Upper lobe of left lung (tissue), 6 donors: Measurements from ENCODE around the gene STARD5. TPM values are rescaled to one million over a fixed set of nuclear protein-coding genes. Genes with fewer than 3 reads are reported as not detected.

Experiments
- ATAC-seq, 2 donors: fragments of 200-7000 bp; cut with Tn5 transposase; one replicate each; pipeline ENCODE4 v1.9.1; 2022; ENCODE audit warnings: mild to moderate bottlenecking in 2 of 2, moderate library complexity in 2 of 2; ENCODE audit not compliant: low FRiP score in 2 of 2
- DNase-seq, 2 donors: peaks; one replicate each; pipeline ENCODE4 v3.0.0-alpha.2; 2019 to 2020
- H3K27ac ChIP-seq, 4 donors: fragments of 200-600 bp; sonication (generic); one replicate each; pipeline ENCODE4 v1.5.1; 2016 to 2019
- H3K27me3 ChIP-seq, 4 donors: fragments of 200-600 bp; sonication (generic); one replicate each; pipeline ENCODE4 v1.5.1; 2017 to 2019
- H3K36me3 ChIP-seq, 4 donors: fragments of 200-600 bp; sonication (generic); one replicate each; pipeline ENCODE4 v1.5.1; 2016 to 2019
- H3K4me1 ChIP-seq, 4 donors: fragments of 200-600 bp; sonication (generic); one replicate each; pipeline ENCODE4 v1.5.1; 2018 to 2019
- H3K4me3 ChIP-seq, 4 donors: fragments of 200-600 bp; sonication (generic); one replicate each; pipeline ENCODE4 v1.5.1; 2017 to 2019; ENCODE audit warnings: mild to moderate bottlenecking in 2 of 4, moderate library complexity in 1 of 4
- H3K9me3 ChIP-seq, 4 donors: fragments of 200-600 bp; sonication (generic); one replicate each; pipeline ENCODE4 v1.5.1; 2018 to 2019
- CTCF ChIP-seq, 6 experiments: fragments of 450-650 bp in 4 of 6; fragments of 200-600 bp in 2 of 6; sonication (generic) in 2 of 6; IDR thresholded peaks; one replicate each; pipeline ENCODE4 v1.5.1; 2016 to 2019; ENCODE audit warnings: antibody characterized with exemption in 6 of 6
- EP300 ChIP-seq, 4 donors: sonication (generic); formaldehyde crosslinking; IDR thresholded peaks; one replicate each; pipeline ENCODE4 v1.5.1; 2017; ENCODE audit warnings: antibody characterized with exemption in 4 of 4, control low read depth in 2 of 4
- POLR2A ChIP-seq, 4 donors: fragments of 450-650 bp; IDR thresholded peaks; one replicate each; pipeline ENCODE4 v1.5.1; 2016 to 2017; ENCODE audit warnings: antibody characterized with exemption in 4 of 4, mild to moderate bottlenecking in 2 of 4
- POLR2AphosphoS5 ChIP-seq, 2 donors: sonication (generic); formaldehyde crosslinking; IDR thresholded peaks; one replicate each; pipeline ENCODE4 v1.5.1; 2017; ENCODE audit warnings: antibody characterized with exemption in 2 of 2
- WGBS, 2 donors: methylation state at CpG; one replicate each; pipeline ENCODE4 v1.1.5; 2017 to 2018; 5-methylcytosine and 5-hydroxymethylcytosine counted together
- total RNA-seq, 6 donors: library from RNA; depleted of rRNA in 4 of 6; stranded (reverse); fragments of >200 nt in 4 of 6; gene quantifications; one replicate each; pipeline versions ENCODE4 v1.1.0 to v1.2.1, GENCODE V29; 2016 to 2021
- donor health status: DM: no; HTN: no; CAD: no; lungs with moderate emphysema.
- donor health status: DM: no; HTN: yes; CAD: no; lungs with severe emphysema.

STARD5 gene
- total RNA-seq, 6 donors from 2014 or later = 3.0 to 8.3 (median 5.6) TPM

GRCh38 chr15:81263477-81263876 is 60.5 kb downstream of the STARD5 start:
- TF ChIP-seq CTCF (IDR thresholded peaks at IDR 0.05) = no peak
- TF ChIP-seq EP300 (IDR thresholded peaks at IDR 0.05) = no peak
- no peak for TF ChIP-seq POLR2AphosphoS5 (IDR thresholded peaks at IDR 0.05)
- TF ChIP-seq POLR2A (IDR thresholded peaks at IDR 0.05) = no peak

GRCh38 chr15:81261172-81261811 is 62.6 kb downstream of the STARD5 start:
- TF ChIP-seq POLR2A (IDR thresholded peaks at IDR 0.05) (no peak), CTCF (IDR thresholded peaks at IDR 0.05) (no peak), POLR2AphosphoS5 (IDR thresholded peaks at IDR 0.05) (no peak), EP300 (IDR thresholded peaks at IDR 0.05) (no peak)
- H3K36me3 ChIP-seq = no peaks in the 10 kb centered on the region
- DNase-seq (peak in 1 of 2 donors; percentile 24), ATAC-seq (no peak)
- no peaks in the 10 kb centered on the region for H3K9me3 ChIP-seq
- H3K27me3 ChIP-seq = no peaks in the 10 kb centered on the region
- H3K4me1 ChIP-seq = peaks cover 13 to 21% (median 15%) of the 10 kb centered on the region in 4 donors
- no peak overlapping the region for H3K27ac ChIP-seq
- WGBS, 2 donors = 79 to 89% methylated on average over 6 of the region's 6 CpGs
- H3K4me3 ChIP-seq = no peak overlapping the region

More at GRCh38 chr15:81263477-81263876, 60.5 kb downstream of the STARD5 start:
- ATAC-seq (no peak), DNase-seq (no peak)
- no peaks in the 10 kb centered on the region for H3K27me3 ChIP-seq
- 81 to 96% methylated on average over 4 of the region's 4 CpGs for WGBS, 2 donors
- H3K9me3 ChIP-seq = no peaks in the 10 kb centered on the region
- peaks cover 14 to 22% (median 17%) of the 10 kb centered on the region in 4 donors for H3K4me1 ChIP-seq
- H3K4me3 ChIP-seq = no peak overlapping the region
- H3K27ac ChIP-seq = no peak overlapping the region
- peaks cover 0 to 7% (median 1%) of the 10 kb centered on the region in 4 donors for H3K36me3 ChIP-seq

- Histone ChIP-seq H3K27me3 (no peaks in the 10 kb centered on the region), H3K4me1 (peaks cover 0 to 7% (median under 1%) of the 10 kb centered on the region in 4 donors), H3K4me3 (no peak overlapping the region), H3K27ac (no peak overlapping the region), H3K9me3 (no peaks in the 10 kb centered on the region), H3K36me3 (no peaks in the 10 kb centered on the region)
- TF ChIP-seq POLR2AphosphoS5 (IDR thresholded peaks at IDR 0.05) (no peak), POLR2A (IDR thresholded peaks at IDR 0.05) (no peak), EP300 (IDR thresholded peaks at IDR 0.05) (no peak), CTCF (IDR thresholded peaks at IDR 0.05) (no peak)
- no peak for ATAC-seq
- DNase-seq = no peak
- 67 to 76% methylated on average over 4 of the region's 4 CpGs for WGBS, 2 donors
Observed at GRCh38 chr15:81259760-81260298, 64.1 kb downstream of the STARD5 start.

Other genes starting within 250 kb of the STARD5 start
- gene CFAP161, start 189.9 kb downstream of the STARD5 start, total RNA-seq = 1 to 10 TPM; 1.2 to 9.0 (median 2.6) TPM
- gene IL16, start 127.3 kb downstream of the STARD5 start, total RNA-seq = 100 to 1,000 TPM in 1 of 6 donors, 10 to 100 TPM in 5; 18.9 to 102 (median 31.8) TPM
- gene TMC3, start 50.1 kb upstream of the STARD5 start, total RNA-seq = not detected